HEK293 (cell line): ENCODE results near the gene NFE2L2.

Experiments used
- CTCF ChIA-PET: fragments of 350-600 bp; formaldehyde crosslinking; extraction: SDS; loops from one replicate; lab custom pipeline; 2021; ENCODE audit warnings: antibody characterized with exemption; lab: Yijun Ruan, JAX
- POLR2A ChIA-PET: fragments of 300-600 bp; formaldehyde crosslinking; extraction: SDS; loops from one replicate; lab custom pipeline; 2020; ENCODE audit warnings: antibody characterized with exemption, inconsistent platforms; lab: Yijun Ruan, JAX
- H3K27ac ChIP-seq: fragments of 200-500 bp; sonication (Bioruptor generic); 2 replicates; pipeline ENCODE4 v1.5.1; 2014; ENCODE audit warnings: low read depth, low read length, control low read depth, inconsistent platforms; ENCODE audit errors: extremely low read depth
- H3K36me3 ChIP-seq, 2 experiments: fragments of 200-500 bp in 1 of 2; sonication (Bioruptor generic) in 1 of 2; 1 replicate in 1 of 2; 2 replicates in 1 of 2; pipeline ENCODE4 v1.5.1; 2014 to 2017; ENCODE audit warnings: inconsistent platforms in 2 of 2, low read length in 2 of 2; ENCODE audit not compliant: control insufficient read depth in 2 of 2, insufficient read depth in 1 of 2
- H3K4me1 ChIP-seq: fragments of 200-500 bp; sonication (Bioruptor generic); 2 replicates; pipeline ENCODE4 v1.5.1; 2014; ENCODE audit warnings: mild to moderate bottlenecking, low read length, inconsistent platforms; ENCODE audit not compliant: control insufficient read depth, insufficient read depth
- H3K4me3 ChIP-seq: 2 replicates; pipeline ENCODE4 v1.5.1; 2011; ENCODE audit warnings: low read depth, mild to moderate bottlenecking, control low read depth, low read length, moderate library complexity
- H3K9me3 ChIP-seq: fragments of 200-500 bp; sonication (Bioruptor generic); 2 replicates; pipeline ENCODE4 v1.5.1; 2014; ENCODE audit warnings: low read depth, low read length, inconsistent platforms; ENCODE audit not compliant: control insufficient read depth, insufficient read depth
- CTCF ChIP-seq: fragments of 450-650 bp; formaldehyde crosslinking; IDR thresholded peaks from 2 replicates; pipeline ENCODE4 v1.5.1; 2016; ENCODE audit warnings: missing biosample characterization, missing genetic modification characterization
- GFI1B ChIP-seq: fragments of 450-650 bp; formaldehyde crosslinking; IDR thresholded peaks from 2 replicates; pipeline ENCODE4 v1.5.1; 2016; ENCODE audit warnings: missing biosample characterization, missing genetic modification characterization
- PRDM10 ChIP-seq: fragments of 450-650 bp; formaldehyde crosslinking; IDR thresholded peaks from 2 replicates; pipeline ENCODE4 v1.5.1; 2016; ENCODE audit warnings: missing biosample characterization, missing genetic modification characterization
- PRDM2 ChIP-seq: fragments of 450-650 bp; formaldehyde crosslinking; IDR thresholded peaks from 2 replicates; pipeline ENCODE4 v1.5.1; 2016; ENCODE audit warnings: missing biosample characterization, missing genetic modification characterization, borderline replicate concordance
- PRDM6 ChIP-seq: fragments of 450-650 bp; formaldehyde crosslinking; IDR thresholded peaks from 2 replicates; pipeline ENCODE4 v1.5.1; 2017; ENCODE audit warnings: missing biosample characterization, missing genetic modification characterization
- SCRT2 ChIP-seq: fragments of 450-650 bp; formaldehyde crosslinking; IDR thresholded peaks from 2 replicates; pipeline ENCODE4 v1.5.1; 2016; ENCODE audit warnings: missing biosample characterization, missing genetic modification characterization
- ZEB2 ChIP-seq: fragments of 450-650 bp; formaldehyde crosslinking; IDR thresholded peaks from 2 replicates; pipeline ENCODE4 v1.5.1; 2016; ENCODE audit warnings: missing biosample characterization, missing genetic modification characterization
- ZFP69B ChIP-seq: fragments of 450-650 bp; formaldehyde crosslinking; IDR thresholded peaks from 2 replicates; pipeline ENCODE4 v1.5.1; 2016; ENCODE audit warnings: missing biosample characterization, missing genetic modification characterization
- ZNF10 ChIP-seq: fragments of 450-650 bp; formaldehyde crosslinking; IDR thresholded peaks from 2 replicates; pipeline ENCODE4 v1.5.1; 2017; ENCODE audit warnings: missing biosample characterization, missing genetic modification characterization
- ZNF16 ChIP-seq: fragments of 450-650 bp; formaldehyde crosslinking; IDR thresholded peaks from 2 replicates; pipeline ENCODE4 v1.5.1; 2016; ENCODE audit warnings: low read depth, missing biosample characterization, missing genetic modification characterization
- ZNF350 ChIP-seq: fragments of 450-650 bp; formaldehyde crosslinking; IDR thresholded peaks from 2 replicates; pipeline ENCODE4 v1.5.0; 2017; ENCODE audit warnings: missing biosample characterization, mild to moderate bottlenecking, missing genetic modification characterization
- ZNF518A ChIP-seq: fragments of 450-650 bp; formaldehyde crosslinking; conservative IDR thresholded peaks from 2 replicates; pipeline ENCODE4 v1.5.1; 2016; ENCODE audit warnings: low read depth, missing biosample characterization, missing genetic modification characterization
- ZNF626 ChIP-seq: fragments of 450-650 bp; sonication (Bioruptor Pico); formaldehyde crosslinking; IDR thresholded peaks from 2 replicates; pipeline ENCODE4 v1.5.1; 2018; ENCODE audit warnings: missing biosample characterization, missing genetic modification characterization, inconsistent platforms
- ZNF664 ChIP-seq: fragments of 450-650 bp; formaldehyde crosslinking; IDR thresholded peaks from 2 replicates; pipeline ENCODE4 v1.5.1; 2016; ENCODE audit warnings: missing biosample characterization, missing genetic modification characterization
- ZNF843 ChIP-seq: fragments of 450-650 bp; formaldehyde crosslinking; IDR thresholded peaks from 2 replicates; pipeline ENCODE4 v1.5.1; 2016; ENCODE audit warnings: missing biosample characterization, missing genetic modification characterization
- ZXDB ChIP-seq: fragments of 450-650 bp; formaldehyde crosslinking; IDR thresholded peaks from 2 replicates; pipeline ENCODE4 v1.5.1; 2016; ENCODE audit warnings: missing biosample characterization, missing genetic modification characterization

The NFE2L2 gene

GRCh38 chr2:177246000-177246399 lies 18.5 kb downstream of the NFE2L2 start:
- H3K4me1 ChIP-seq = peaks cover 23% of the 10 kb centered on the region
- no peaks in the 10 kb centered on the region for H3K9me3 ChIP-seq
- H3K27ac ChIP-seq = no peak overlapping the region
- ChIA-PET CTCF (interaction anchor here (0.8 to 1.6 kb wide), 3 partner anchors 9 to 50 kb away, joined by 3 to 11 read pairs (median 3); no protein-coding TSS in a partner anchor), POLR2A (interaction anchor here (2.5 kb wide), 1 partner anchor 18 kb away, joined by 15 read pairs; the partner anchor contains the start of gene NFE2L2)
- H3K4me3 ChIP-seq = no peak overlapping the region
- H3K36me3 ChIP-seq = no peaks in the 10 kb centered on the region; a peak in 1 of 3 replicates
- TF ChIP-seq SCRT2 (no peak), ZNF626 (no peak), GFI1B (no peak), PRDM6 (tag by site-specific recombination) (peak; percentile 62; the same call in 1 of the 2 replicates), PRDM2 (tag by site-specific recombination) (no peak), ZNF10 (tag by site-specific recombination) (no peak), ZNF350 (no peak)

GRCh38 chr2:177245010-177245422 lies 19.5 kb downstream of the NFE2L2 start:
- Histone ChIP-seq H3K9me3 (no peaks in the 10 kb centered on the region), H3K4me1 (peaks cover 28% of the 10 kb centered on the region), H3K27ac (no peak overlapping the region), H3K36me3 (no peaks in the 10 kb centered on the region; a peak in 1 of 3 replicates), H3K4me3 (no peak overlapping the region)
- ChIA-PET CTCF (interaction anchor here (0.9 kb wide), 1 partner anchor 51 kb away, joined by 3 read pairs; no protein-coding TSS in a partner anchor), POLR2A (interaction anchor here (0.6 to 2.5 kb wide), 4 partner anchors 19 to 1775 kb away, joined by 3 to 15 read pairs (median 6); partner anchors contain the start of gene NFE2L2)
- no peak for TF ChIP-seq CTCF (tag by site-specific recombination)
- peak; percentile 88 for TF ChIP-seq ZNF664 (tag by site-specific recombination)
- no peak for TF ChIP-seq ZFP69B (tag by site-specific recombination)
- peak; percentile 20; the same call in 1 of the 2 replicates for TF ChIP-seq ZNF518A (tag by site-specific recombination)
- peak; percentile 79 for TF ChIP-seq PRDM10 (tag by site-specific recombination)
- 0 out of 2 replicates have a peak, but pooled peaks have one; percentile 15 for TF ChIP-seq ZNF843
- peak; percentile 68; the same call in 1 of the 2 replicates for TF ChIP-seq ZEB2 (tag by site-specific recombination)
- 0 out of 2 replicates have a peak, but pooled peaks have one; percentile 12 for TF ChIP-seq ZXDB (tag by site-specific recombination)
- TF ChIP-seq ZNF16 (tag by site-specific recombination) = no peak
